ENCODE results near the gene KRIT1. TPM values are rescaled to one million over a fixed set of nuclear protein-coding genes. Genes with fewer than 3 reads are reported as not detected.

The KRIT1 gene
- total and polyA plus RNA-seq, 5 donors from 2014 or later, result 14.4 to 47.4 (median 18.7) TPM

- peaks cover 33% of the 10 kb centered on the region for H3K4me1 ChIP-seq (ENCODE audit: control insufficient read depth, insufficient read depth, low read length, poor library complexity, severe bottlenecking)
These were observed 817 bp upstream of the KRIT1 start for GRCh38 chr7:92246360-92247101.

GRCh38 chr7:92244808-92245486 is 767 bp downstream of the KRIT1 start:
- DNase-seq (peak in 1 of 3 donors; percentile 47), ATAC-seq (ENCODE audit: low read depth in 2 of 2) (no peak)
- Mint-ChIP-seq H3K4me3 (peak overlapping the region; percentile 99 to 100 (median 100)), H3K27ac (peak overlapping the region; percentile 100), H3K9me3 (no peaks in the 10 kb centered on the region), H3K36me3 (peaks cover 9% of the 10 kb centered on the region), H3K4me1 (peaks cover 27 to 60% (median 39%) of the 10 kb centered on the region in 4 donors), H3K27me3 (no peaks in the 10 kb centered on the region)
- Histone ChIP-seq H3K4me3 (ENCODE audit: low read depth, low read length) (peak overlapping the region; percentile 91), H3K36me3 (ENCODE audit: control insufficient read depth, insufficient read depth, low read length) (peaks cover 13% of the 10 kb centered on the region), H3K9me3 (ENCODE audit: control insufficient read depth in 2 of 2, low read length in 2 of 2) (no peaks in the 10 kb centered on the region), H3K27ac (ENCODE audit: insufficient read depth, low read length, poor library complexity, severe bottlenecking) (peak overlapping the region; percentile 96), H3K27me3 (ENCODE audit: control insufficient read depth, insufficient read depth, low read length) (no peaks in the 10 kb centered on the region), H3K4me1 (ENCODE audit: control insufficient read depth, insufficient read depth, low read length, poor library complexity, severe bottlenecking) (peaks cover 33% of the 10 kb centered on the region)

More at GRCh38 chr7:92246360-92247101, 817 bp upstream of the KRIT1 start:
- H3K4me3 Mint-ChIP-seq, result peak overlapping the region; percentile 94 to 100 (median 98)
- peak overlapping the region; percentile 84 to 100 (median 92) for H3K27ac Mint-ChIP-seq
- H3K36me3 ChIP-seq (ENCODE audit: control insufficient read depth, insufficient read depth, low read length), result no peaks in the 10 kb centered on the region
- peak overlapping the region; percentile 96 for H3K27ac ChIP-seq (ENCODE audit: insufficient read depth, low read length, poor library complexity, severe bottlenecking)
- no peaks in the 10 kb centered on the region for H3K27me3 ChIP-seq (ENCODE audit: control insufficient read depth, insufficient read depth, low read length)
- ATAC-seq (ENCODE audit: low read depth in 2 of 2) (peak; percentile 39 to 45), DNase-seq (peak; percentile 6 to 59 (median 40))
- peaks cover 30 to 67% (median 48%) of the 10 kb centered on the region in 4 donors for H3K4me1 Mint-ChIP-seq
- no peaks in the 10 kb centered on the region for H3K9me3 Mint-ChIP-seq
- H3K27me3 Mint-ChIP-seq, result no peaks in the 10 kb centered on the region
- peak overlapping the region; percentile 92 for H3K4me3 ChIP-seq (ENCODE audit: low read depth, low read length)
- H3K9me3 ChIP-seq (ENCODE audit: control insufficient read depth in 2 of 2, low read length in 2 of 2), result no peaks in the 10 kb centered on the region
- peaks cover 6% of the 10 kb centered on the region for H3K36me3 Mint-ChIP-seq

- Mint-ChIP-seq H3K4me1 (peaks cover 22 to 50% (median 33%) of the 10 kb centered on the region in 4 donors), H3K9me3 (no peaks in the 10 kb centered on the region), H3K4me3 (no peak overlapping the region), H3K36me3 (peaks cover 16% of the 10 kb centered on the region), H3K27ac (no peak overlapping the region), H3K27me3 (no peaks in the 10 kb centered on the region)
- peak overlapping the region; percentile 29 for H3K4me3 ChIP-seq (ENCODE audit: low read depth, low read length)
- H3K36me3 ChIP-seq (ENCODE audit: control insufficient read depth, insufficient read depth, low read length), result peaks cover 32% of the 10 kb centered on the region
- no peaks in the 10 kb centered on the region for H3K9me3 ChIP-seq (ENCODE audit: control insufficient read depth in 2 of 2, low read length in 2 of 2)
- peaks cover 28% of the 10 kb centered on the region for H3K4me1 ChIP-seq (ENCODE audit: control insufficient read depth, insufficient read depth, low read length, poor library complexity, severe bottlenecking)
- H3K27ac ChIP-seq (ENCODE audit: insufficient read depth, low read length, poor library complexity, severe bottlenecking), result no peak overlapping the region
- DNase-seq (no peak), ATAC-seq (ENCODE audit: low read depth in 2 of 2) (no peak)
- no peaks in the 10 kb centered on the region for H3K27me3 ChIP-seq (ENCODE audit: control insufficient read depth, insufficient read depth, low read length)
These were observed 2.7 kb downstream of the KRIT1 start for GRCh38 chr7:92242972-92243371.

- no peaks in the 10 kb centered on the region for H3K27me3 Mint-ChIP-seq
- Histone ChIP-seq H3K9me3 (ENCODE audit: control insufficient read depth in 2 of 2, low read length in 2 of 2) (peaks cover 0 to 3% of the 10 kb centered on the region in 2 experiments), H3K4me3 (ENCODE audit: low read depth, low read length) (no peak overlapping the region), H3K4me1 (ENCODE audit: control insufficient read depth, insufficient read depth, low read length, poor library complexity, severe bottlenecking) (no peaks in the 10 kb centered on the region), H3K27me3 (ENCODE audit: control insufficient read depth, insufficient read depth, low read length) (no peaks in the 10 kb centered on the region), H3K27ac (ENCODE audit: insufficient read depth, low read length, poor library complexity, severe bottlenecking) (no peak overlapping the region), H3K36me3 (ENCODE audit: control insufficient read depth, insufficient read depth, low read length) (peaks cover 74% of the 10 kb centered on the region)
- ATAC-seq (ENCODE audit: low read depth in 2 of 2), result no peak
- no peak overlapping the region for H3K4me3 Mint-ChIP-seq
- H3K36me3 Mint-ChIP-seq, result peaks cover 59% of the 10 kb centered on the region
- peaks cover 0 to 5% (median 2%) of the 10 kb centered on the region in 4 donors for H3K4me1 Mint-ChIP-seq
- no peaks in the 10 kb centered on the region for H3K9me3 Mint-ChIP-seq
- DNase-seq, result no peak
- no peak overlapping the region for H3K27ac Mint-ChIP-seq
These were observed 15.2 kb downstream of the KRIT1 start for GRCh38 chr7:92230547-92230946.

- H3K27me3 Mint-ChIP-seq, result no peaks in the 10 kb centered on the region
- ATAC-seq (ENCODE audit: low read depth in 2 of 2) (no peak), DNase-seq (no peak)
- H3K4me1 Mint-ChIP-seq, result peaks cover 0 to 5% (median 2%) of the 10 kb centered on the region in 4 donors
- Histone ChIP-seq H3K4me1 (ENCODE audit: control insufficient read depth, insufficient read depth, low read length, poor library complexity, severe bottlenecking) (no peaks in the 10 kb centered on the region), H3K27ac (ENCODE audit: insufficient read depth, low read length, poor library complexity, severe bottlenecking) (no peak overlapping the region), H3K4me3 (ENCODE audit: low read depth, low read length) (no peak overlapping the region), H3K27me3 (ENCODE audit: control insufficient read depth, insufficient read depth, low read length) (no peaks in the 10 kb centered on the region), H3K36me3 (ENCODE audit: control insufficient read depth, insufficient read depth, low read length) (peaks cover 69% of the 10 kb centered on the region), H3K9me3 (ENCODE audit: control insufficient read depth in 2 of 2, low read length in 2 of 2) (peaks cover 0 to 3% of the 10 kb centered on the region in 2 experiments)
- H3K36me3 Mint-ChIP-seq, result peaks cover 58% of the 10 kb centered on the region
- no peaks in the 10 kb centered on the region for H3K9me3 Mint-ChIP-seq
- no peak overlapping the region for H3K4me3 Mint-ChIP-seq
- peak overlapping the region in 2 of 3 donors; percentile 31 to 57 for H3K27ac Mint-ChIP-seq
These were observed 17.0 kb downstream of the KRIT1 start for GRCh38 chr7:92228742-92229141.

GRCh38 chr7:92228100-92228499 is 17.6 kb downstream of the KRIT1 start:
- no peak overlapping the region for H3K27ac Mint-ChIP-seq
- H3K36me3 ChIP-seq (ENCODE audit: control insufficient read depth, insufficient read depth, low read length), result peaks cover 72% of the 10 kb centered on the region
- peaks cover 0 to 5% (median 2%) of the 10 kb centered on the region in 4 donors for H3K4me1 Mint-ChIP-seq
- no peak overlapping the region for H3K4me3 Mint-ChIP-seq
- peaks cover 53% of the 10 kb centered on the region for H3K36me3 Mint-ChIP-seq
- H3K4me3 ChIP-seq (ENCODE audit: low read depth, low read length), result no peak overlapping the region
- H3K27me3 Mint-ChIP-seq, result no peaks in the 10 kb centered on the region
- no peaks in the 10 kb centered on the region for H3K27me3 ChIP-seq (ENCODE audit: control insufficient read depth, insufficient read depth, low read length)
- ATAC-seq (ENCODE audit: low read depth in 2 of 2) (no peak), DNase-seq (no peak)
- H3K4me1 ChIP-seq (ENCODE audit: control insufficient read depth, insufficient read depth, low read length, poor library complexity, severe bottlenecking), result no peaks in the 10 kb centered on the region
- H3K9me3 Mint-ChIP-seq, result no peaks in the 10 kb centered on the region
- no peak overlapping the region for H3K27ac ChIP-seq (ENCODE audit: insufficient read depth, low read length, poor library complexity, severe bottlenecking)
- peaks cover 0 to 3% of the 10 kb centered on the region in 2 experiments for H3K9me3 ChIP-seq (ENCODE audit: control insufficient read depth in 2 of 2, low read length in 2 of 2)

GRCh38 chr7:92226981-92227380 is 18.7 kb downstream of the KRIT1 start:
- peaks cover 52% of the 10 kb centered on the region for H3K36me3 Mint-ChIP-seq
- H3K27ac ChIP-seq (ENCODE audit: insufficient read depth, low read length, poor library complexity, severe bottlenecking), result no peak overlapping the region
- ATAC-seq (ENCODE audit: low read depth in 2 of 2) (no peak), DNase-seq (no peak)
- H3K27me3 Mint-ChIP-seq, result no peaks in the 10 kb centered on the region
- H3K27ac Mint-ChIP-seq, result no peak overlapping the region
- H3K4me3 Mint-ChIP-seq, result no peak overlapping the region
- peaks cover 0 to 3% of the 10 kb centered on the region in 2 experiments for H3K9me3 ChIP-seq (ENCODE audit: control insufficient read depth in 2 of 2, low read length in 2 of 2)
- H3K9me3 Mint-ChIP-seq, result no peaks in the 10 kb centered on the region
- H3K4me1 ChIP-seq (ENCODE audit: control insufficient read depth, insufficient read depth, low read length, poor library complexity, severe bottlenecking), result no peaks in the 10 kb centered on the region
- no peak overlapping the region for H3K4me3 ChIP-seq (ENCODE audit: low read depth, low read length)
- H3K4me1 Mint-ChIP-seq, result peaks cover 0 to 5% (median 2%) of the 10 kb centered on the region in 4 donors
- H3K36me3 ChIP-seq (ENCODE audit: control insufficient read depth, insufficient read depth, low read length), result peaks cover 72% of the 10 kb centered on the region
- H3K27me3 ChIP-seq (ENCODE audit: control insufficient read depth, insufficient read depth, low read length), result no peaks in the 10 kb centered on the region
